Measurements from ENCODE around the gene SMIM29.
"Not testable (repeated sequence)": the region's sequence is repeated elsewhere in the genome, so short reads cannot be mapped to it uniquely, and the experiment has no call there.

The SMIM29 gene

DNA sequence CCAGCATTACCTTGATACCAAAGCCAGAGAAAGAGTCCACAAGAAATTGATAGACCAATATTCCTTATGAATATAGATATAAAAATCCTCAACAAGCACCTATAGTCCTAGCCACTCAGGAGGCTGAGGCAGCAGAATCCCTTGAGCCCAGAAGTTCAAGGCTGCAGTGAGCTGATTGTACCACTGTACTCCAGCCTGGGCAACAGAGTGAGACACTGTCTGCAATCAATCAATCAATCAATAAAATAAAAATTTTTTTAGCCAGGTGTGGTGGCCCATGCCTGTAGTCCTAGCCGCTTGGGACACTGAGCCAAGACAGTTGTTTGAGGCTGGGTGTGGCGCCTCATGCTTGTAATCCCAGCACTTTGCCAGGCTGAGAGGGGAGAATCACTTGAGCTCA lies 18.9 kb upstream of the SMIM29 start:
- H3K4me3 ChIP-seq (ENCODE audit: low read depth, low read length): no peak overlapping the region
- DNase-seq (ENCODE audit: low read depth): no peak
- TF ChIP-seq, protein P1, sequence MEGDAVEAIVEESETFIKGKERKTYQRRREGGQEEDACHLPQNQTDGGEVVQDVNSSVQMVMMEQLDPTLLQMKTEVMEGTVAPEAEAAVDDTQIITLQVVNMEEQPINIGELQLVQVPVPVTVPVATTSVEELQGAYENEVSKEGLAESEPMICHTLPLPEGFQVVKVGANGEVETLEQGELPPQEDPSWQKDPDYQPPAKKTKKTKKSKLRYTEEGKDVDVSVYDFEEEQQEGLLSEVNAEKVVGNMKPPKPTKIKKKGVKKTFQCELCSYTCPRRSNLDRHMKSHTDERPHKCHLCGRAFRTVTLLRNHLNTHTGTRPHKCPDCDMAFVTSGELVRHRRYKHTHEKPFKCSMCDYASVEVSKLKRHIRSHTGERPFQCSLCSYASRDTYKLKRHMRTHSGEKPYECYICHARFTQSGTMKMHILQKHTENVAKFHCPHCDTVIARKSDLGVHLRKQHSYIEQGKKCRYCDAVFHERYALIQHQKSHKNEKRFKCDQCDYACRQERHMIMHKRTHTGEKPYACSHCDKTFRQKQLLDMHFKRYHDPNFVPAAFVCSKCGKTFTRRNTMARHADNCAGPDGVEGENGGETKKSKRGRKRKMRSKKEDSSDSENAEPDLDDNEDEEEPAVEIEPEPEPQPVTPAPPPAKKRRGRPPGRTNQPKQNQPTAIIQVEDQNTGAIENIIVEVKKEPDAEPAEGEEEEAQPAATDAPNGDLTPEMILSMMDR (IDR thresholded peaks at IDR 0.05; ENCODE audit: insufficient read depth, low read depth, low read length, missing control alignments): no peak

DNA sequence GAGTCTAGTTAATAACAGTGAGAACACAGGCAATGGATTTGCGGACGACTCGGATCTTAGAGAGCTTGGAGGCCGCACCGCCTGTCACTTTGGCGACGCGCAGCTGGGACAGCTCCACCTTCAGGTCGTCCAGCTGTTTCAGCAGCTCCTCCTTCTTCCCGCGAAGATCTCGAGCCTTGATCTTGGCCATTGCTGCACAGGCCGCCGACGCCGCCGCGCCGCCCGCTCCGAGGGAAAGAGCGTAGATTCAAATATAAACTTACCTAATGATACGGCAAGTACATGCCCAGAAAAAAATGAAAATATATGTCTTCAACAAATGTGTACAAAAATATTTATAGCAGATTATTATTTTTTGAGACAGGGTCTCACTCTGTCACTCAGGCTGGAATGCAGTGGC lies 14.7 kb upstream of the SMIM29 start:
- not testable (repeated sequence) for H3K4me3 ChIP-seq (ENCODE audit: low read depth, low read length); DNase-seq (ENCODE audit: low read depth)

DNA sequence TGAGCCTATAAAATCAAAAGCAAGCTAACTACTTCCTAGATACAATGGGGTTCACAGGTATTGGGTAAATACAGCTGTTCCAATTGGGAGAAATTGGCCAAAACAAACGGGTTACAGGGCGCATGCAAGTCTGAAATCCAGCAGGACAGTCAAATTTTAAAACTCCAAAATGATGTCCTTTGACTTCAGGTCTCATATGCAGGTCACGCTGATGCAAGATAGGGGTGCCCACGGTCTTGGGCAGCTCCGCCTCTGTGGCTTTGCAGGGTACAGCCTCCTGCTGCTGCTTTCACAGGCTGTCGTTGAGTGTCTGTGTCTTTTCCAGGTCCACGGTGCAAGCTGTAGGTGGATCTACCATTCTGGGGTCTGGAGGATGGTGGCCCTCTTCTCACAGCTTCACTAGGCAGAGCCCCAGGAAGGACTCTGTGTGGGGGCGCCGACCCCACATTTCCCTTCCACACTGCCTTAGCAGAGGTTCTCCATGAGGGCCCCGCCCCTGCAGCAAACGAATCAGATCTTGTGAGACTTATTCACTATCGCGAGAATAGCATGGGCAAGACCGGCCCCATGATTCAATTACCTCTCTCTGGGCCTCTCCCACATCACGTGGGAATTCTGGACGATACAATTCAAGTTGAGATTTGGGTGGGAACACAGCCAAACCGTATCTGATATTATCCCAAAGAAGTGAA lies 11.9 kb upstream of the SMIM29 start:
- TF ChIP-seq, protein P1 (IDR thresholded peaks at IDR 0.05; ENCODE audit: insufficient read depth, low read depth, low read length, missing control alignments): no peak
- H3K4me3 ChIP-seq (ENCODE audit: low read depth, low read length): no peak overlapping the region
- DNase-seq (ENCODE audit: low read depth): no peak

DNA sequence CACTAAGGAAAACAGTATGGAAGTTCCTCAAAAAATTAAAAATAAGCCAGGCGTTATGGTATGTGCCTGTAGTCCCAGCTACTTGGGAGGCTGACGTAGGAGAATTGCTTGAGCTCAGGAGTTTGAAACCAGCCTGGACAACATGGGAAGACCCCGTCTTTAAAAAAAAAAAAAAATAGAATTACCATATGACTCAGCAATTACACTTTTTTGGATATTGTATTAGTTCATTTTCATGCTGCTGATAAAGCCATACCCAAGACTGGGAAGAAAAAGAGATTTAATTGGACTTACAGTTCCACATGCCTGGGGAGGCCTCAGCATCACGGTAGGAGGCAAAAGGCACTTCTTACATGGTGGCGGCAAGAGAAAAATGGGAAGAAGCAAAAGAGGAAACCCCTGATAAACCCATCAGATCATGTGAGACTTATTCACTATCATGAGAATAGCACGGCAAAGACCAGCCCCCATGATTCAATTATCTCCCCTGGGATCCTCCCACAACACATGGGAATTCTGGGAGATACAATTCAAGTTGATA lies 10.8 kb upstream of the SMIM29 start:
- TF ChIP-seq, protein P1 (IDR thresholded peaks at IDR 0.05; ENCODE audit: insufficient read depth, low read depth, low read length, missing control alignments): no peak
- DNase-seq (ENCODE audit: low read depth): no peak
- no peak overlapping the region for H3K4me3 ChIP-seq (ENCODE audit: low read depth, low read length)

DNA sequence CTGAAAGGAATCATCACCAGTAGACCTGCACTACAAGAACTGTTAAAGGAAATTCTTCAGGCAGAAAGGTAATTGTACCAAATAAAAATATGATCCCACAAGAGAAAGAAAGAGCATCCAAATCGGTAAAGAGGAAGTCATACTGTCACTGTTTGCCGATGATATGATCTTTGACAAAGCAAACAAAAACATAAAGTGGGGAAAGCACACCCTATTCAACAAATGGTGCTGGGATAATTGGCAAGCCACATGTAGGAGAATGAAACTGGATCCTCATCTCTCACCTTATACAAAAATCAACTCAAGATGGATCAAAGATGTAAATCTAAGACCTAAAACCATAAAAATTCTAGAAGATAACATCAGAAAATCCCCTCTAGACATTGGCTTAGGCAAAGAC lies 3.6 kb upstream of the SMIM29 start:
- H3K4me3 ChIP-seq (ENCODE audit: low read depth, low read length); DNase-seq (ENCODE audit: low read depth): not testable (repeated sequence)

DNA sequence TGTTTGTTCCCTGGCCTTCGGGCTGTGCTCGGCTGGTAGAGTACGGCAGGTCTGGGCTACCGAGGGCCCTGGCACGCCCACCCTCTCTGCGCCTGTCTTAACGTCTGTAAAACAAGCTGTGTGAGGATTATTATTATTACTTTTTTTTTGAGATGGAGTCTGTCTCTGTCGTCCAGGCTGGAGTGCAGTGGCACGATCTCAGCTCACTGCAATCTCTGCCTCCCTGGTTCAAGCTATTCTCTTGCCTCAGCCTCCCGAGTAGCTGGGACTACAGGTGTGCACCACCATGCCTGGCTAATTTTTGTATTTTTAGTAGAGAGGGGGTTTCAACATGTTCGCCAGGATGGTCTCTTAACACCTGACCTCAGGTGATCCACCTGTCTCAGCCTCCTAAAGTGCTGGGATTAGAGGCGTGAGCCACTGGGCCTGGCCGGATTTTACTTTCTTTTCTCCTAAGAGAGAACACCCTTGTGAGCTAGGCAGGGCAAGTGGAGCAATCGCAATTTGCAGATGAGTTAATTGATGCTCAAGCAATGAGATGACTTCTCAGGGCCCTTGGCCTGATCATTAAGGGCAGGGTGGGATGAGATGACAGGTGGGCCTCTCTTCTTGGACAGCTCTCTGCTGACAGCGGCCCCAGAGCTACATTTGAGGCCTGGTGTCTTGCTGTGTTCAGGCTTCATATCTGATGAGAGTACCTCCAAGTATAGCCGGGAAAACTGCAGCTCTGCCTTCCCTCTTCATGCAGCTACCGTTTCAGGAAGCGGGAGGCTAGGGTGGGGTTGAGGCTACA lies 859 bp upstream of the SMIM29 start:
- DNase-seq (ENCODE audit: low read depth): no peak
- TF ChIP-seq, protein P1 (IDR thresholded peaks at IDR 0.05; ENCODE audit: insufficient read depth, low read depth, low read length, missing control alignments): no peak
- peak overlapping the region; percentile 72 for H3K4me3 ChIP-seq (ENCODE audit: low read depth, low read length)

DNA sequence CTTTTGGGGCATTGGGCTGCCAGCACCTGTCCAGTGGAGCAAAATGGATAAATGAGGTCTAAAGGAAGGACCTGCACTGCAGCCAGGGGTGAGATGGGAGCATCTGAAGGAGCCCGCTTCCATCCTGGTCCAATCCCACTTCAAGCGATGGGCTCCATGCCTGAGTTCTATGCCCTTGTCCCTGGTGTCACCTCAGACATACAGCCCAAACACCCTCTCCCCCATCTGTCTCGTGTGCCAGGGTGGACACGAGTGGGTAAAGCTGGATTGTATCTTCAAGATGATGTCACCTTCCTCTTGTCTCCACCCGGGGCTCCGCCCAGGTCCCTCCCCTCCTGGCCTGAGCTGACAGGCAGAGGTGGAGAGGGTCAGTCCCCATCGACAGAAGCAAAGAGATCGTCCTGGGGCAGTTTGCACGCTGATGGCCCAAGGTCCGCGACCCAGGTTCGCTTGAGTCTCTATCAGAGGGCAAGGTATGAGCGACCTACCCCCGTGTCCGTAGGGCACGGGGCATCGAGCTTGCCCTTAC lies 544 bp downstream of the SMIM29 start:
- DNase-seq (ENCODE audit: low read depth): peak; percentile 64
- TF ChIP-seq, protein P1 (IDR thresholded peaks at IDR 0.05; ENCODE audit: insufficient read depth, low read depth, low read length, missing control alignments): no peak
- peak overlapping the region; percentile 74 for H3K4me3 ChIP-seq (ENCODE audit: low read depth, low read length)

All from GM12865 (cell line).